ACC112 (cell line): Measurements from ENCODE around the gene NIFK.
A peak's percentile ranks its signal among the peaks of the same experiment; 100 is the strongest.
"Not testable (repeated sequence)": the region's sequence is repeated elsewhere in the genome, so short reads cannot be mapped to it uniquely, and the experiment has no call there.

Source experiments
- H2AFZ ChIP-seq: fragments of 200-600 bp; sonication (generic); one replicate; pipeline ENCODE4 v1.6.0; 2017; ENCODE audit warnings: antibody characterized with exemption, low read length; ENCODE audit not compliant: unreplicated experiment
- H3K27ac ChIP-seq: fragments of 200-600 bp; sonication (generic); 2 replicates; pipeline ENCODE4 v1.5.1; 2014; ENCODE audit warnings: low read depth, mild to moderate bottlenecking, antibody characterized with exemption, low read length, moderate library complexity
- H3K27me3 ChIP-seq: fragments of 200-600 bp; sonication (generic); 2 replicates; pipeline ENCODE4 v1.6.1; 2014; ENCODE audit warnings: mild to moderate bottlenecking, antibody characterized with exemption, low read length, moderate library complexity, mixed read lengths; ENCODE audit not compliant: insufficient read depth
- H3K36me3 ChIP-seq: fragments of 200-600 bp; sonication (generic); 2 replicates; pipeline ENCODE4 v1.6.1; 2016; ENCODE audit warnings: mild to moderate bottlenecking, antibody characterized with exemption, low read length, moderate library complexity, mixed read lengths; ENCODE audit not compliant: insufficient read depth
- H3K4me1 ChIP-seq: fragments of 200-600 bp; sonication (generic); one replicate; pipeline ENCODE4 v1.6.1; 2016; ENCODE audit warnings: low read length, mixed read lengths; ENCODE audit not compliant: insufficient read depth, unreplicated experiment, control insufficient read depth
- H3K4me3 ChIP-seq: fragments of 200-600 bp; sonication (generic); 2 replicates; pipeline ENCODE4 v1.5.1; 2014; ENCODE audit warnings: mild to moderate bottlenecking, low read depth, low read length
- H3K79me2 ChIP-seq: fragments of 200-600 bp; sonication (generic); one replicate; pipeline ENCODE4 v1.6.0; 2016; ENCODE audit warnings: low read length; ENCODE audit not compliant: control insufficient read depth, unreplicated experiment, insufficient read depth

The NIFK gene

DNA sequence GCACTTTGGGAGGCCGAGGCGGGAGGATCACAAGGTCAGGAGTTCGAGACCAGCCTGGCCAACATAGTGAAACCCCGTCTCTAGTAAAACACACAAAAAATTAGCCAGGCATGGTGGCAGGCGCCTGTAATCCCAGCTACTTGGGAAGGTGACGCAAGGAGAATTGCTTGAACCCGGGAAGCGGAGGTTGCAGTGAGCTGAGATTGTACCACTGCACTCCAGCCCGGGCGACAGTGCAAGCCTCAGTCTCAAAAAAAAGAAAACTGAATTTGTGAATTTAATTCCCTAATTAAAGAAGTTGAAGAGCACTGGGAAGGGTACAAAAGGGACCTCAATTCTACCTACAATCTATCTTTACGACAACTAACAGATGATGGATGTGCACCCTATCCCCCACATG lies 2.1 kb downstream of the NIFK start:
- Histone ChIP-seq H3K79me2 (peaks cover 47% of the 10 kb centered on the region), H3K4me3 (peak overlapping the region; percentile 89), H3K36me3 (peaks cover 12% of the 10 kb centered on the region)
- not testable (repeated sequence) for H3K27me3 ChIP-seq, H2AFZ ChIP-seq, H3K4me1 ChIP-seq, H3K27ac ChIP-seq

GRCh38 chr2:121731366-121731765 lies 5.3 kb downstream of the NIFK start:
- Histone ChIP-seq H3K4me1 (peaks cover 9% of the 10 kb centered on the region), H3K36me3 (peaks cover 36% of the 10 kb centered on the region), H3K27me3 (no peaks in the 10 kb centered on the region), H3K4me3 (no peak overlapping the region), H3K27ac (no peak overlapping the region), H2AFZ (no peak overlapping the region), H3K79me2 (peaks cover 46% of the 10 kb centered on the region)

GRCh38 chr2:121727950-121728349 lies 8.7 kb downstream of the NIFK start:
- peaks cover 28% of the 10 kb centered on the region for H3K36me3 ChIP-seq
- no peak overlapping the region for H3K27ac ChIP-seq
- H2AFZ ChIP-seq: no peak overlapping the region
- no peak overlapping the region for H3K4me3 ChIP-seq
- H3K4me1 ChIP-seq: peaks cover 9% of the 10 kb centered on the region
- peaks cover 17% of the 10 kb centered on the region for H3K79me2 ChIP-seq
- H3K27me3 ChIP-seq: no peaks in the 10 kb centered on the region

- peaks cover 14% of the 10 kb centered on the region for H3K79me2 ChIP-seq
- H3K4me1 ChIP-seq: peaks cover 16% of the 10 kb centered on the region
- H2AFZ ChIP-seq: no peak overlapping the region
- H3K27me3 ChIP-seq: no peaks in the 10 kb centered on the region
- H3K4me3 ChIP-seq: no peak overlapping the region
- H3K27ac ChIP-seq: no peak overlapping the region
- H3K36me3 ChIP-seq: peaks cover 28% of the 10 kb centered on the region
Observed at GRCh38 chr2:121727332-121727731, 9.3 kb downstream of the NIFK start.

DNA sequence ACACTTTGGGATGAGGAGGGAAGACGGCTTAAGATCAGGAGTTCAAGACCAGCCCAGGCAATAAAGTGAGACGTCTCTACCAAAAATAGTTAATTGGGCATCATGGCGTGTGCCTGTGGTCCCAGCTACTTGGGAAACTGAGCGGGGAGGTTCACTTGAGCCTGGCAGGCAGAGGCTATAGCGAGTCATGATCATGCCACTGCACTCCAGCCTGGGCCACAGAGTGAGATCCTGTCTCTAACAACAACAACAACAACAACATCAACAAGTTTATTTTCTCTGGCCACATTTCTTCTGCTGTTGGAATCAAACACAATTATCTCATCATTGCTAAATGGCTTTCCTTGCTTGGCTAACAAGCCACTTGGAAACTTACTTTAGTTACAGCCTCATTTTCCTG lies 13.4 kb downstream of the NIFK start:
- peaks cover 19% of the 10 kb centered on the region for H3K4me1 ChIP-seq
- no peaks in the 10 kb centered on the region for H3K79me2 ChIP-seq
- peak overlapping the region; percentile 97 for H3K27ac ChIP-seq
- peaks cover 16% of the 10 kb centered on the region for H3K36me3 ChIP-seq
- no peak overlapping the region for H2AFZ ChIP-seq
- no peaks in the 10 kb centered on the region for H3K27me3 ChIP-seq
- H3K4me3 ChIP-seq: no peak overlapping the region

DNA sequence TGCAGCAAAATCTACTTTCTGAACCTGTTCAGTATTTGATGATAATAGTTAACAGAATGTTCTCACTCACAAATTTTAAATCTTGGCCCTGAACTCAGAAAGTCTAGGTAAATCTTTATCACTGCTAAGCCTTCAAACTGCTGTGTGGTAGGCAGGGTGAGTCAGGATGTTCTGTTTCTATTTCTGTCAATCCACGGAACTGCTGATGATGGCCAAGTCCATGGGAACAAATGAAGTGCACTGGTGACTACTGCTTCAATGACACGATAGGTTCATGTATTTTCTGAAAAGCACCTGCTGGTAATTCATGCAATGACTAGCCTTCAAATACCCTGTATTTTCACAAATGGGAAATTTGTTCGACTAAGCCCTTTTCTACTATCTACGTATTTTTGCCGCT lies 14.2 kb downstream of the NIFK start:
- Histone ChIP-seq H3K4me3 (peak overlapping the region; percentile 54), H3K27ac (peak overlapping the region; percentile 97), H3K27me3 (no peaks in the 10 kb centered on the region), H3K36me3 (peaks cover 9% of the 10 kb centered on the region), H3K79me2 (no peaks in the 10 kb centered on the region), H2AFZ (peak overlapping the region; percentile 40), H3K4me1 (peaks cover 19% of the 10 kb centered on the region)

GRCh38 chr2:121721926-121722325 lies 14.7 kb downstream of the NIFK start:
- H2AFZ ChIP-seq: peak overlapping the region; percentile 40

GRCh38 chr2:121717529-121717928 lies 19.1 kb downstream of the NIFK start:
- Histone ChIP-seq H2AFZ (no peak overlapping the region), H3K36me3 (no peaks in the 10 kb centered on the region), H3K79me2 (no peaks in the 10 kb centered on the region), H3K27ac (no peak overlapping the region), H3K27me3 (no peaks in the 10 kb centered on the region), H3K4me1 (peaks cover 5% of the 10 kb centered on the region), H3K4me3 (no peak overlapping the region)

More at GRCh38 chr2:121721926-121722325, 14.7 kb downstream of the NIFK start:
- Histone ChIP-seq H3K79me2 (no peaks in the 10 kb centered on the region), H3K36me3 (peaks cover 3% of the 10 kb centered on the region; the same call in 1 of the 2 replicates), H3K27me3 (no peaks in the 10 kb centered on the region), H3K27ac (peak overlapping the region; percentile 97), H3K4me1 (peaks cover 19% of the 10 kb centered on the region), H3K4me3 (peak overlapping the region; percentile 54)

DNA sequence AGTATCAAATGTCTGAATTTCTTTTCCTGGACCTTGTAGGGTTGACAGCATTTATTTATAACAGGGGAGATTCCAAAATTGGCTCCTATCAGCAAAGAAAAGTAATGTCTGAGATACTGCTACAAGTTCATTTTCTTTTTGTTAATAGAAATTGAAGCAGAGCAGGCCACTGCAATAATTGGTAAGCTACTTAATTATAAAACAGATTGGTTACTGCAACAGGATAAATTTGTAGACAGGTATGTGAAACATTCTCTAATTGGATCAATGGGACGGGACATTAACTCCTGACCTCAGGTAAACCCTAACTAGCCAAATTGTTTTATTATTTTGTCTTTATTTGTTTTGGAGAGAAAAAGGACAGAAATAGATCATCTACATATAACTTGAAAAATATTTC lies 20.5 kb downstream of the NIFK start:
- H3K27ac ChIP-seq: no peak overlapping the region
- H3K36me3 ChIP-seq: no peaks in the 10 kb centered on the region
- no peaks in the 10 kb centered on the region for H3K4me1 ChIP-seq
- H3K27me3 ChIP-seq: no peaks in the 10 kb centered on the region
- no peak overlapping the region for H3K4me3 ChIP-seq
- H3K79me2 ChIP-seq: no peaks in the 10 kb centered on the region
- no peak overlapping the region for H2AFZ ChIP-seq

- H2AFZ ChIP-seq, H3K27ac ChIP-seq, H3K36me3 ChIP-seq, H3K79me2 ChIP-seq, H3K27me3 ChIP-seq, H3K4me3 ChIP-seq, H3K4me1 ChIP-seq: not testable (repeated sequence)
Observed at GRCh38 chr2:121711481-121711880, 25.2 kb downstream of the NIFK start.

DNA sequence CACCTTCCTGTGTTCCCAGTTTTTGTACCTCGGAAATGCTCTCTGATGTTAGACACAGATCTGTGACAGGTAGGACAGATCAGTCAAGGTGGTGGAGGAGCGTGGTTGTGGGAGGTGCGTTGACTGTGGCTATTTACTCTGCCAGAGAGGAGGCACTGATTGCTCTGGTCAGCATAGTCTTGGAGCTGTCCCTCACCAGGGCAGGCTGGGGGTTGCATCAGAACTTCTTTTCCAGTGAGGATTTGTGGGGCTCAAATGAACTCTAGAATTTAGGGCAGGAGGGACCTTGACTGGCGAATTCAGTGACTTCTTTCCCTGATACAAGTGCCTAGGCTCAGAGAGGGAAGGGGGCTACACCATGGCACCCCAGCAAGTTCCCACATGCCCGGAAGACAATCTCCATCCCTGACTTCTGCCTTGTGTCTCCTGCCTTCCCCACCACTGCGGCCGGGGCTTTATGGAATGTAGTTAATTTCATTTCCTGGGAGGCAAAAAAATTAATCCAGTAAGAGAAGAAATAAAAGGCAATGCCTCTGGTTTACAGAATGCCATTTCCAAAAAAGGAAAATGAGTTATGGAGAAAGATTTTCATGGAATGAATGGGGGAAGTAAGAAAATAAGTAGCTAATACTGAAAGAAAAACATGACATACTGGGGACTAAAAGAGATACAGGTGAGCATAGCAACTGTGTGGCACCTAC lies 26.1 kb downstream of the NIFK start:
- H3K79me2 ChIP-seq: no peaks in the 10 kb centered on the region
- no peak overlapping the region for H2AFZ ChIP-seq
- no peaks in the 10 kb centered on the region for H3K27me3 ChIP-seq
- no peaks in the 10 kb centered on the region for H3K4me1 ChIP-seq
- no peaks in the 10 kb centered on the region for H3K36me3 ChIP-seq
- H3K27ac ChIP-seq: no peak overlapping the region
- no peak overlapping the region for H3K4me3 ChIP-seq
